ENCODE results near the gene GLCE.

DNA sequence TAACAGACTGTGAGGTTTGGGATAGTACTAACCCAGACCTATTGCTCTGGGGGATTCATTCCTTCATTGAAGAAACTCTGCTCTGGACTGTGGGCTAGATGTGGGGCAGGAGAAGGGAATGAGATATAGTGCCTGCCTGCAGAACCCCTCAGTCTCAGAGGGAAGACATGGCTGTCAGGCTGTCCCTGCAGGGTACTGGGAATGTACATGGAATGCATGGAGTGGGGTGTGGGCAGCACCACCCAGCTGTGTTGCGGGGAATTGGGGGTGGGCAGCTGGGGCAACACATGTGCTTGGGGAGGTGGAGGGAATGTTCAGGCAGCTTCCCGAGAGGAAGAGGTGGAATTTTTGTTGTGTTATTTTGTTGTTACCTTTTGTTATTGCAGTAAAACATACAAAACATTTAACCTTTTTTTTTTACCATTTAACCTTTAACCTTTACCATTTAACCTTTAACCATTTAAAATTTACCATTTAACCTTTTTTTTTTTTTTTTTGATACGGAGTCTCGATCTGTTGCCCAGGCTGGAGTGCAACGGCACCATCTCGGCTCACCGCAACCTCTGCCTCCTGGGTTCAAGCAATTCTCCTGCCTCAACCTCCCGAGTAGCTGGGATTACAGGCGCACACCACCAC lies 145.6 kb downstream of the GLCE start:
- no peak for TF ChIP-seq POLR2A (IDR thresholded peaks at IDR 0.05)
- TF ChIP-seq, protein P1, sequence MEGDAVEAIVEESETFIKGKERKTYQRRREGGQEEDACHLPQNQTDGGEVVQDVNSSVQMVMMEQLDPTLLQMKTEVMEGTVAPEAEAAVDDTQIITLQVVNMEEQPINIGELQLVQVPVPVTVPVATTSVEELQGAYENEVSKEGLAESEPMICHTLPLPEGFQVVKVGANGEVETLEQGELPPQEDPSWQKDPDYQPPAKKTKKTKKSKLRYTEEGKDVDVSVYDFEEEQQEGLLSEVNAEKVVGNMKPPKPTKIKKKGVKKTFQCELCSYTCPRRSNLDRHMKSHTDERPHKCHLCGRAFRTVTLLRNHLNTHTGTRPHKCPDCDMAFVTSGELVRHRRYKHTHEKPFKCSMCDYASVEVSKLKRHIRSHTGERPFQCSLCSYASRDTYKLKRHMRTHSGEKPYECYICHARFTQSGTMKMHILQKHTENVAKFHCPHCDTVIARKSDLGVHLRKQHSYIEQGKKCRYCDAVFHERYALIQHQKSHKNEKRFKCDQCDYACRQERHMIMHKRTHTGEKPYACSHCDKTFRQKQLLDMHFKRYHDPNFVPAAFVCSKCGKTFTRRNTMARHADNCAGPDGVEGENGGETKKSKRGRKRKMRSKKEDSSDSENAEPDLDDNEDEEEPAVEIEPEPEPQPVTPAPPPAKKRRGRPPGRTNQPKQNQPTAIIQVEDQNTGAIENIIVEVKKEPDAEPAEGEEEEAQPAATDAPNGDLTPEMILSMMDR (IDR thresholded peaks at IDR 0.05), result no peak

Data from Peyer's patch (tissue), 4 donors.